Stimulated activated naive CD8-positive, alpha-beta T cell treated with anti-CD3 and anti-CD28 coated beads, Interleukin-15, Interleukin-2, amounts not matched to agents 100 ng/mL and 50 ng/mL, for 24 hours (primary cell): Measurements from ENCODE around the gene RIMKLB.

ENCODE experiments used
- H3K27ac Mint-ChIP-seq: one replicate; pipeline ENCODE4 v1.8.0; 2021; ENCODE audit warnings: mild to moderate bottlenecking, mixed read lengths
- H3K27me3 Mint-ChIP-seq: one replicate; pipeline ENCODE4 v1.8.0; 2021; ENCODE audit warnings: mixed read lengths
- H3K36me3 Mint-ChIP-seq: one replicate; pipeline ENCODE4 v1.8.0; 2021; ENCODE audit warnings: low read depth, mixed read lengths
- H3K4me1 Mint-ChIP-seq: one replicate; pipeline ENCODE4 v1.8.0; 2021; ENCODE audit warnings: low read depth, mixed read lengths
- H3K4me3 Mint-ChIP-seq: one replicate; pipeline ENCODE4 v1.8.0; 2021; ENCODE audit warnings: mild to moderate bottlenecking, mixed read lengths
- H3K9me3 Mint-ChIP-seq: one replicate; pipeline ENCODE4 v1.8.0; 2021; ENCODE audit warnings: mixed read lengths

Gene RIMKLB

GRCh38 chr12:8831116-8831515, 133.3 kb downstream of the RIMKLB start:
- Mint-ChIP-seq H3K27me3 (peaks cover 10% of the 10 kb centered on the region), H3K27ac (no peak overlapping the region)

DNA sequence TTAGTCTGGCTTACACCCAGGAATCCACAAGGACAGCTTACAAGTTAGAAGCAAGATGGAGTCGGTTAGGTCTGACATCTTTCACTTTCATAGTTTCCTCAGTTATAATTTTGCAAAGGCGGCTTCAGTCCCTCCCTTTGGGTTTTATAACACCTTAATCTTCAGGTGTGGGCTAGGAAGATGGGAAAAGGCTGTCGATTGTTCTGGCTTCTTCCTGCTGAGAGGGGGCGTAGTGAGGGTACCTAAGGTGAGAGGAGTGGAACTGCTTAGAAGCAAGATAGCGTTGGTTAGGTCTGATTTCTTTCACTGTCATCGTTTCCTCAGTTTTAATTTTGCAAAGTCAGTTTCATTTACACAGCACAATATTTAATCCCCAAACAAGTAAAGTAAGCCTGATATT, 134.7 kb downstream of the RIMKLB start:
- Mint-ChIP-seq H3K9me3 (no peaks in the 10 kb centered on the region), H3K4me3 (no peak overlapping the region), H3K27me3 (peaks cover 12% of the 10 kb centered on the region), H3K36me3 (no peaks in the 10 kb centered on the region), H3K27ac (no peak overlapping the region), H3K4me1 (peaks cover 2% of the 10 kb centered on the region)

More at GRCh38 chr12:8831116-8831515, 133.3 kb downstream of the RIMKLB start:
- Mint-ChIP-seq H3K36me3 (no peaks in the 10 kb centered on the region), H3K4me1 (peaks cover 8% of the 10 kb centered on the region), H3K9me3 (no peaks in the 10 kb centered on the region), H3K4me3 (no peak overlapping the region)
